Activated naive CD8-positive, alpha-beta T cell (primary cell): ENCODE results near the gene H2BK1.

ENCODE experiments used
- H3K27ac Mint-ChIP-seq: one replicate; pipeline ENCODE4 v1.8.0; 2021; ENCODE audit warnings: mixed read lengths
- H3K27me3 Mint-ChIP-seq: one replicate; pipeline ENCODE4 v1.8.0; 2021; ENCODE audit warnings: mixed read lengths
- H3K36me3 Mint-ChIP-seq: one replicate; pipeline ENCODE4 v1.8.0; 2021; ENCODE audit warnings: mixed read lengths
- H3K4me1 Mint-ChIP-seq: one replicate; pipeline ENCODE4 v1.8.0; 2021; ENCODE audit warnings: low read depth, mixed read lengths
- H3K4me3 Mint-ChIP-seq: one replicate; pipeline ENCODE4 v1.8.0; 2021; ENCODE audit warnings: mild to moderate bottlenecking, mixed read lengths
- H3K9me3 Mint-ChIP-seq: one replicate; pipeline ENCODE4 v1.8.0; 2021; ENCODE audit warnings: low read depth, mixed read lengths

Gene H2BK1

GRCh38 chr7:151174246-151175046 is 35.8 kb downstream of the H2BK1 start:
- no peak overlapping the region for H3K4me3 Mint-ChIP-seq
- H3K9me3 Mint-ChIP-seq: no peaks in the 10 kb centered on the region
- H3K27me3 Mint-ChIP-seq: peaks cover 30% of the 10 kb centered on the region
- H3K4me1 Mint-ChIP-seq: peaks cover 7% of the 10 kb centered on the region
- no peaks in the 10 kb centered on the region for H3K36me3 Mint-ChIP-seq
- no peak overlapping the region for H3K27ac Mint-ChIP-seq

DNA sequence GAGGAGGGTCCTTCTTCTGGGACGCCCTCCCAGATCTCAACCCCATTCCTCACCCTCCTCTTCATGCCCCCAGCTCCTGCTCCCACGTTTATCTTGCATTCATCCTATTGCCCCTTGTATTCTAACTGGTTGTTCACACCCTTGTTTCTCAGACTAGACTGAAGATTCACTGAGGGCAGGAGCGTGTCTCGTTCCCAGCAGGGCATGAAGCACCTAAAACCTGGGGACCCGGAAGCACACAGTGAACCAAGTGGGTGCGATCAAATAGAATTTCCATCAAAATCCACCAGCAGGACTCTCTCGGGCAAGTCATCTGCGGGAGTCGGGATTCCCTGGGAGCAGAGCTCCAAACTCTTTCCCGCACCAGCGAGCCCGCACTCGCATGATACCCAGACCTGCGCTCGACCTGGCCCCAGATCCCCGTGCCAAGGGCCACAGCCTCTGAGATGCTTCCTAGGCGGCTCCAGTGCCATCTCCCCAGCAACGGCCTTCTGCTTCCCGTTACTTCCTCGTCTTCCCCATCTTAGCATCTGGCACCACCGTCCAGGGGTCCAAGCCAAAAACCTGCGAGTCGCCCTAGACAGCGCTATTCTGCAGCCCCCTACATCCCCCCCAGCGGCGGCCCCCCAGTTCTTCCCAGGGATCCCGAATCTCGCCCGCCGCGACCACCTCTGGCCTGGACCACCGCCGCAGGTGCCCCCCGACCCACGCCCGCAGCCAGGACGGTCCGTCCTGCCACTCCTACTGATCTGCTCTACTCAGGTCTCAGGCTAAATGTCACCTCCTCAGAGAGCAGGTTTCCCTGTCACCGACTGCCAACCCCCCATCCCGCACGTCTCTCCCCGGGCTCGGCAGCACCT is 36.7 kb downstream of the H2BK1 start:
- Mint-ChIP-seq H3K27me3 (peaks cover 34% of the 10 kb centered on the region), H3K4me3 (no peak overlapping the region), H3K4me1 (peaks cover 8% of the 10 kb centered on the region), H3K27ac (no peak overlapping the region), H3K9me3 (no peaks in the 10 kb centered on the region), H3K36me3 (no peaks in the 10 kb centered on the region)

DNA sequence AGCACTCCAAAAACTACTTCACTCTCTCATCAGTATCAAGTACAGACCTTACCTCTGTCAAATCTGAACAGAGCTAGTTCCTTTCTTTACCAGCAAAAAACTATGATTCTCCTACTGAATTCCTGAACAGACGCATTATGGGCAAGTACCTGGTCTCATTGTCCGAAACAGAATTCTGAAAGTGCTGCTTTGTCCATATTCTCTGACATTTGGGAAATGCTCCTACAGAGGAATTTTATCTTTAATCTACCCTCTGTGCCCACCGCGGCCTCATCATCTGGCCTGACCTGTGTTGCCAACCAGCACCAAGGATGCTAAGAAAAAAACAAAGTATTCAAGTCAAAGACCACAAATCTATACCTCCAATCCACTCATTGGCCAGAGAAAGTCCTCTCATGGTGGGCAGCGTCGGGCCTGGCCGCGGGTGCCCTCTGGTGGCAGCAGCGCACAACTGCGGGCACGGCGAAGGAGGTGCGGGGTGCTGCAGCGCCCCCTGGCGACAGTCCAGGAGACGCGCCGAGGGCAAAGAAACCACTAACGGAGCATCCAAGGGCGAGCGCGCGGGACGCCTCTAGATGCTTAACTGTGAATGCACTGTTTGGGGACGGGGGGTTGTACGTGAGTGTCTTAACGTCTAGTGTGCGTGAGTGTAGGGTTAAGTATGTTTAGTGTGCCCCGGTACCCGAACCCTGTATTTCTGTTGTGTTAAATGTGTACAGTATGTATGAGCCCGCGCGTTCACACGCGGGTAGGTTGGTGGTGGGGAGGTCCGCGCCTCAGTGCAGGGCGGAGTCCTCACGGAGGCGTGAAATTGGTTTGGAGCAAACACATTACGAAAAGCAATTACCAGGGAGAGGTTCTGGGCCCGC is 37.8 kb downstream of the H2BK1 start:
- H3K4me1 Mint-ChIP-seq: peaks cover 12% of the 10 kb centered on the region
- no peak overlapping the region for H3K4me3 Mint-ChIP-seq
- peaks cover 37% of the 10 kb centered on the region for H3K27me3 Mint-ChIP-seq
- no peaks in the 10 kb centered on the region for H3K36me3 Mint-ChIP-seq
- H3K27ac Mint-ChIP-seq: no peak overlapping the region
- H3K9me3 Mint-ChIP-seq: no peaks in the 10 kb centered on the region

DNA sequence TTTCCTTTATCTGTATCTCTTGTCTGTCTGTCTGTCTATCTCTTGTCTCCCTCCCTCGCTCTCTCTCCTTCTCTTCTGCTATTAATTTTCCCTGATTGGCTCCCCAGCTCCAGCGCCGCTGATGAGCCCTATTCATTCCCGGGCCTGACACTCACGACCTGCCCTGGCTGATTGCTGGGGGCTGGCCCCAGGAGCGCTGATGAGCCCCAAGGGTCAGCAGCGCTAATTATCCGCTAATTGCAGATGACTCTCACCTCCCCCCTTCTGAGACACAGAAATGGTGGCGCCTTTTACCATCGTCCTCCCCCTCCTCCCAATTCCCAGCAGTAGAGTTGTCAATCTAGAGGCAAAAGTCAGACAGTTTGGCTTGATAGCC is 41.5 kb downstream of the H2BK1 start:
- H3K27me3 Mint-ChIP-seq: peaks cover 32% of the 10 kb centered on the region

DNA sequence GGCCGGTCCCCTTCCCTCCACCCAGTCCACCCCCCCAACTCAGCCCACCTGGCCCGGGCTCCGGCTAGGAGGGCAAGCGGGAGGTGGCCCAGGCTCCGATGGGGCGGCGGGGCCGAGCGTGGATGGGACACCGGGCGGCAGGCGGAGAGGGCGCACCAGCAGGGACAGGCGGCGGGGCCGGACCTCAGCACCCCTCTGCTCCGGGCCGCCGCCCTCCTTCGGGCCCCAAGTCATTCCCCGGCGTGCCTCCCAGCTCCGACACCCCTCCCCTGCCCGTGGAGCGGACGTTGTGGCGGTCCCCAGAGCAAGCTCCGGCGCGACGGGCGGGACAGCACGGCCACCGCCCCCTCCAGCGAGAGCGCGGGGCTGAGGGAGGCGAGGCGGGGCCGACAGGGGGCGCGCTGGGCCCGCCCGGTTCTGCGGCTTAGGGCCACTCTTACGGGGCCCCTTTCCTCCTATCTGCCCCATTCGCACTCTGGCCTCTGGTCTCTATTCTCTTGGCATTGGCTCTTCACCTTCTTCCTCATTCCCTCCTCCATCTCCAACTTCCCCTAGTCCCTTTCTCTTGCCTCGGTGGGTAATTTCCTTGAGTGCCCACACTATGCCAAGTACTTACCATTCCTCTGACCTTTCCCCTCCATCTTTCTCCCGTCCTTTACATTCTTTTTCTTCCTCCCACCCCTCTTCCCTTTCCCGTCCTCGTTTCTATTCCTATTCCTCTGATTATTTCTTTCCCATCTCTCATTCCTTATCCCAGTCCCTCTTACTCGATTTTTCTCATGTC is 42.1 kb downstream of the H2BK1 start:
- Mint-ChIP-seq H3K36me3 (no peaks in the 10 kb centered on the region), H3K27me3 (peaks cover 28% of the 10 kb centered on the region), H3K4me1 (peaks cover 14% of the 10 kb centered on the region), H3K9me3 (no peaks in the 10 kb centered on the region), H3K4me3 (peak overlapping the region; percentile 81), H3K27ac (no peak overlapping the region)

More for the DNA sequence above, 41.5 kb downstream of the H2BK1 start:
- no peaks in the 10 kb centered on the region for H3K36me3 Mint-ChIP-seq
- no peaks in the 10 kb centered on the region for H3K9me3 Mint-ChIP-seq
- H3K4me1 Mint-ChIP-seq: peaks cover 14% of the 10 kb centered on the region
- no peak overlapping the region for H3K27ac Mint-ChIP-seq
- peak overlapping the region; percentile 81 for H3K4me3 Mint-ChIP-seq

GRCh38 chr7:151167197-151167961 is 42.9 kb downstream of the H2BK1 start, which contains the start of gene GBX1:
Gene GBX1 (minus strand): TSS chr7:151167694. CDS start chr7:151167548, 146 bp downstream.
- no peaks in the 10 kb centered on the region for H3K36me3 Mint-ChIP-seq
- peaks cover 9% of the 10 kb centered on the region for H3K4me1 Mint-ChIP-seq
- no peak within 1 kb of the TSS for H3K27ac Mint-ChIP-seq
- H3K27me3 Mint-ChIP-seq: peaks cover 22% of the 10 kb centered on the region
- peak within 1 kb of the TSS; percentile 81 for H3K4me3 Mint-ChIP-seq
- no peaks in the 10 kb centered on the region for H3K9me3 Mint-ChIP-seq

GRCh38 chr7:151166629-151167196 is 43.6 kb downstream of the H2BK1 start:
- Mint-ChIP-seq H3K4me1 (peaks cover 7% of the 10 kb centered on the region), H3K27me3 (peaks cover 19% of the 10 kb centered on the region), H3K27ac (no peak overlapping the region), H3K4me3 (peak overlapping the region; percentile 69), H3K9me3 (no peaks in the 10 kb centered on the region), H3K36me3 (no peaks in the 10 kb centered on the region)

DNA sequence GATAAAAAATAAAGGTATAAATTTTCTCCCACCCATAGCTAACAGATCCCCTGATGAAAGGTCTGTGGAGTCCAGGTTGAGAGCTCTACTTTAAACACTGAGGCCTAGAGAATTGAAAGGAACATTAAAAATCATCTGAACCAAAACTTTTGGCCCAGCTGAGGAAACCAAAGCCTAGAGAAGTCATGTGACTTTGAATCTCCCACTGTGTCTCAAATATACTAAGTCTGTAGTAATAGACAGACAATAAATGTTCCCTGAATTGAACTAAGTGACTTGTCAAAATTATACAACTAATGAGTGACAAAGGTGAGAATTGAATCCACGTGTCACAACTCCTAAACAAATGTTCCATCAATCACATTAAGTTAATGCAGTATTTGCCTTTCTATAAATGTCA is 48.5 kb downstream of the H2BK1 start:
- H3K9me3 Mint-ChIP-seq: no peaks in the 10 kb centered on the region
- H3K4me3 Mint-ChIP-seq: no peak overlapping the region
- no peaks in the 10 kb centered on the region for H3K36me3 Mint-ChIP-seq
- peaks cover 5% of the 10 kb centered on the region for H3K27me3 Mint-ChIP-seq
- peaks cover 2% of the 10 kb centered on the region for H3K4me1 Mint-ChIP-seq
- no peak overlapping the region for H3K27ac Mint-ChIP-seq
